Measurements from ENCODE around the gene LRRFIP1.
"Not testable (repeated sequence)": the region's sequence is repeated elsewhere in the genome, so short reads cannot be mapped to it uniquely, and the experiment has no call there.

The LRRFIP1 gene

DNA sequence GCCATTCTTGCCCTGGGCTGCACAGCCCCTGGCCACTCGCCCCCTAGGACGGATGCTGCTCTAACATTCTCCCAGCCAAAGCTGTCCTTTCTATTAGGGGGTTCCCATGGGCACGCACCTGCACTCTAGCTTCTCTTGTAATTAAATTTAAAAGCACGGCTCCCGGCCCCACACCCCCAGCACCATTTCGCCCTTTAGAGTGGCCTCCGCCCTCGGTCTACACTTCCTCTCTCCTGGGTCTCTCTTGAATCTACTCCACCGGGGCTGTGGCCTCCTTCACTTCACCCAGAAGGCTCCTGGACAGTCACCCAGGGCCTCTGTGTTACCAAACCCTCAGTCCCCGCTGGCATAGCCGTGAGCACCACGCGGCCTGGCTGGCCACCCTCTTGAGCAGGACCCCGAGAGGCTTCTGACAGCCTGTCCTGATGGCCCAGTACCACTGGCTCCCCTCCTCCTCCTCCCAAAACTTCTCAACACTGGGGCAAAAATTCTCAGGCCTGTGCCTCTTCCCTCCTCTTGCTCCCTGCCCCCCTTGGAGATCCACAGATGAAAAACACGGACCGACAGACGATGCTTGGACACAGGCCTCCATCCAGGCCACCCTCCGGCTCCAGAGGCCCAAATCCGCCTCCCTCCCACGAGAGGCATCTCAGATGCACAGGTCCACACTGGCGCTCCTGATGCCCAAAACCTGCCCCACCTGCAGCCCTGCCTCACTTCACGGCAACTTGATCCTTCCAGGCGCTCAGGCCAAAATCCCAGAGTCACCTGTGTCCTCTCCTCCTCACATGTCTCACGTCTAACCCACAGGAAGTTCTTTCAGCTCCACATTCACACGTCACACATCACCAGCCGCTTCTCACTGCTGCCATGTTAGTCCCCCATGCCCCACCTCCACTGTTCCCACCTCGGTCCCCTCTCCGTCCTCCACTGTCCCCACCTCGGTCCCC, 29.9 kb upstream of the LRRFIP1 start:
- no peak for DNase-seq

GRCh38 chr2:237598468-237599208, 28.7 kb upstream of the LRRFIP1 start:
- no peak for DNase-seq

- no peak for DNase-seq
Observed at GRCh38 chr2:237599465-237600110, 27.8 kb upstream of the LRRFIP1 start.

DNA sequence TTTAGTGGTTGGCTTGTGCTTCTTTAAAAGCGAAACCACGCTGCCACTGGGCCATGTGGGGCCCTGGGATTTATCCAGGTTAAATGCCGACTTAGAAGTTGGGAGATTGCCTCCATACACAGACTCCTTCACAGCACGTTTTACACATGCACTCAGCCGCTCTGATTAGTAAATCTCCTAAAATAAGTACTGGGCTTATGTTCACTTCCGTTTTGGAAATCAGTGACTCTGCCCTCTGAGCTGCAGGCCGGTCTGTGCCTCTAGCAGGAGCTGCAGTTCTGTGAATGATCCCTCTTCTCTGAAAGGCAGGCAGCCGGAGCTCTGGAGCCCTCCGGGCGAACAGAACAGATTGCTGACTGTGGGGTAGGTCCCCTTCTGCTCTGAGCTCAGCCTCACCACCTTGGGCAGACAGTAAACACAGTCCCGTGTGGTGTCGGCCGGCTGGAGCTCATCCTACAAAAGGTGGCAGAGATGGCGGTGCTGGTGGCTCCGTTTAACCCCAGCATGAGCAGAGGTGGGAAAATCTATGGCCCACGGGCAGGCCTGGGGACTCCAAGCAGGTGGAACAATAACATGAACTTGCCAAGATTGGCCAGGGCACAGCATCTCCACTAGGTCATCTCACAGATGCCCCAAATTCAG, 27.1 kb upstream of the LRRFIP1 start:
- no peak for DNase-seq

- no peak for DNase-seq
Observed at GRCh38 chr2:237601453-237602116, 25.8 kb upstream of the LRRFIP1 start.

GRCh38 chr2:237602409-237602808, 25.0 kb upstream of the LRRFIP1 start:
- no peak for DNase-seq

- no peak for DNase-seq
Observed at GRCh38 chr2:237603049-237603717, 24.2 kb upstream of the LRRFIP1 start.

DNA sequence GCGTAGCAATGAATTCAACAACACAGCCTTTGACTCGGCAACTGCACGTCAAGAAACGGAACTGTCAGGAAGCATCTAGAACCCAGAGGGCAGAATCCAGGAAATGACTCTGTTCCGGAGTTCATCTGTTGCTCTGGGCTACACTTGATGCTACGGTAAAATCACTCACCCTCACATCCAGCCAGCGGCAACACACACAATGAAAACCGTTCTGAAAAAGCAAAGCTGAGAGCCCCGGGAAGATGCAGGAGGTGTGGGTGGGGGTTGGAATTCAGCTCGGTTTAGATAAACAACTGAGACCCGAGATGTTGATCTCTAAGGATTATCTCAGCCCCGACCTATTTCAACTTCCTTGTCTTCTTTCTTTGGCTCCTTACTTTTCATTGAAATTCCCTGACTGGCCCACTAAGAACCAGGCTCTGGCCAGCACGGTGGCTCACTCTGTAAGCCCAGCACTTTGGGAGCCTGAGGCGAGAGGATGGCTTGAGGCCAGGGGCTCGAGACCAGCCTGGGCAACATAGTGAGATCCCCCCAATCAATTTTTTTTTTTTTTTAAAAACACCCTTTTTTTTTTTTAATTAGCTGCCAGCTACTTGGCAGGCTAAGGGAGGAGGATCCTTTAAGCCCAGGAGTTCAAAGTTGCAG, 23.5 kb upstream of the LRRFIP1 start:
- DNase-seq, result peak; percentile 51

DNA sequence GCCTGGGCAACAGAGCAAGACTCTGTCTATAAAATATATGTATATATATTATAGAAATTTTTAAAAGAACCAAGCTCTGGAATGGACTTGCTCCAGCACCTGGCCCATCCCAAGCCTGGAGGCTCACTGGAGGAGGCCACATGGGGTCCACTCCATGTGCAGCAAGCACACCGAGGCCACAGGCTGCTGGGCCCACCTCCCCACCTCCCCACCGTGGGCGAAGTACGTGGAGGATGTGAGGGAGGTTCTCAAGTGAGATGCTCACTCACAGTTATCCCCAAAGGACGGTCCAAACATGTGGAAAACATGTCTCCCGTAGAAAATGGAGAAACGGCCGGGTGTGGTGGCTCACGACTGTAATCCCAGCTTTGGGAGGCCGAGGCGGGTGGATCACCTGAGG, 23.0 kb upstream of the LRRFIP1 start:
- no peak for DNase-seq

- DNase-seq, result no peak
Observed at GRCh38 chr2:237604960-237605359, 22.4 kb upstream of the LRRFIP1 start.

GRCh38 chr2:237606522-237606921, 20.9 kb upstream of the LRRFIP1 start:
- DNase-seq, result not testable (repeated sequence)

DNA sequence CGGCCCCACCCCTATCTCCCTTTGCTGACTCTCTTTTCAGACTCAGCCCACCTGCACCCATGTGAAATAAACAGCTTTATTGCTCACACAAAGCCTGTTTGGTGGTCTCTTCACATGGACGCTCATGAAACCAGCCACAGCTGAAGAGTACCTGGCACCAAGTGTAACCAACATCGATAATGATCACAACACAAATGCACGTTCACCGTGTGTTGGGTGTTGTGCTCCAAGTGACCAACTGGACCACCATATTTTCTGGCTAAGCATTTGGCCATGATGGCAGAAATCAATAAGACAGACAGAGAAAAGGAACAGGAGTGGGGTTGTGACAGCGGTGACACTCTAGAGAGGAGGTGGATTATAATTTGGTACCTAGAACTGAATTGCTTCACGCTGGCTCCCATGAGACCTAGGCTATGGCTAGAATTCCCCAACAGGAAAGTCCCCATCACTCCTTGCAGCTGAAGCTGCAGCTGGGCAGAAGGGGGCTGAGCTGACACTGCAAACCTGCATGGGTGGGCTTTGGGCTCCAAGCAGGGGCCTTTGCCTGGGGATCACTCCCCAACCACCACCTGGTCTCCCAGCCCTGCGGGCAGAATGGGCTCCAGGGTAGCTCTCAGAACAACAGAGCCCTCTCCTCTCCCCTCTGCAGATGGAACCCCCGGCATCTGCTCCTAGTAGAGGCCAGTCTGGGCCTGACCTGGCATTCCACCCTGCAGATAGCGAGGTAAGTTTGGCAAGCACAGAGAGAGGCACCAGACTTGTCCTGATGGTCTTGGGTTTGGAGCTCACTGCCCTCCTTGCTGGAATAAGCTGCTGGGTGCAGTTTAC, 14.6 kb upstream of the LRRFIP1 start:
- DNase-seq, result no peak

DNA sequence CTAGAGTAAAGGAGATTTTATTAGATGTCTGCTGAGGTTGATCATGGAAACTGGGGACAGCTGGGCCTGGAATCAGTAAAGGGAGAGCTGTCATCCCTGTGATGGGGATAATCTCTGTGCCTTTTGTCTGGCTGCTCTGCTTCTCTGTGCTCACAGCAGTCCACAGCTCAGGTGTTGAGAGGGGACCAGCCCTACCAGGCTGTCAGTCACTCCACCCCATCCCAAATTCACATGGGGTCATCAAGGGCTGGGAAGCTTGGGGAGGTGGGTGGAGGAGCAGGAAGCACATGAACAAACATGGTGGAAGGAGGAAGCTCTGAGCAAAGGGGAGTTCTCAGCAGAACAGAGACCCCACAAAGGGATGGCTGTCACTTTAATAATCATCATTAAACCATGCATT, 13.7 kb upstream of the LRRFIP1 start:
- no peak for DNase-seq

- DNase-seq, result no peak
Observed at GRCh38 chr2:237614151-237614720, 13.2 kb upstream of the LRRFIP1 start.

DNA sequence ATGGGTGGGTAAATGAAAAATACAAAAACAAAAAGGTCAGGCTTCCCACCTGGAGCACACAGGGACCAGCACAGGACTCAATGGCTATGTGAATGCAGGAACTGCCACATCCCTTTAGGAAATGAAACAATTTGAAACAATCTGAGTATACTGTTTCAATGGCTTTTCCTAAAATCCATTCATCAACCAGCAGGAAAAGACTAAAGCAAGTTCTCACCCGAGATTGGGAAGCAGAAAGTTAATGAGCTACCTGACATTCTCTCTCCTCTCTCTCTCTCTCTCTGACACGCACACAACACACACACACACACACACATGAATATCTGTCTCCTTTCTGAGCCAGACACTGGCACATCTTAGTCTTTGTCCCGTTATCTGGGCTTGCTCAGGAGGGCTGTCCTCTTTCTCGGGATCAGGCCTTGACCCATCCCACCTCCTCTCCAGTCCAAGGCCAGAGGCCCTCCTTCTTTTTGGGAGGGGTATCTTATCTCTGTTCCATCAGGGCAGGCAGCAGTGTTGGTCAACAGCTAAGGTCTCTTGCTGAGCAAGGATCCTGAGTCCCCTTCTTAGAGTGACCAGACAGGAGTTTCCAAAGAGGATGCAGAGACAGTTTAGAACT, 11.6 kb upstream of the LRRFIP1 start:
- no peak for DNase-seq

- no peak for DNase-seq
Observed at GRCh38 chr2:237616373-237616733, 11.0 kb upstream of the LRRFIP1 start.

DNA sequence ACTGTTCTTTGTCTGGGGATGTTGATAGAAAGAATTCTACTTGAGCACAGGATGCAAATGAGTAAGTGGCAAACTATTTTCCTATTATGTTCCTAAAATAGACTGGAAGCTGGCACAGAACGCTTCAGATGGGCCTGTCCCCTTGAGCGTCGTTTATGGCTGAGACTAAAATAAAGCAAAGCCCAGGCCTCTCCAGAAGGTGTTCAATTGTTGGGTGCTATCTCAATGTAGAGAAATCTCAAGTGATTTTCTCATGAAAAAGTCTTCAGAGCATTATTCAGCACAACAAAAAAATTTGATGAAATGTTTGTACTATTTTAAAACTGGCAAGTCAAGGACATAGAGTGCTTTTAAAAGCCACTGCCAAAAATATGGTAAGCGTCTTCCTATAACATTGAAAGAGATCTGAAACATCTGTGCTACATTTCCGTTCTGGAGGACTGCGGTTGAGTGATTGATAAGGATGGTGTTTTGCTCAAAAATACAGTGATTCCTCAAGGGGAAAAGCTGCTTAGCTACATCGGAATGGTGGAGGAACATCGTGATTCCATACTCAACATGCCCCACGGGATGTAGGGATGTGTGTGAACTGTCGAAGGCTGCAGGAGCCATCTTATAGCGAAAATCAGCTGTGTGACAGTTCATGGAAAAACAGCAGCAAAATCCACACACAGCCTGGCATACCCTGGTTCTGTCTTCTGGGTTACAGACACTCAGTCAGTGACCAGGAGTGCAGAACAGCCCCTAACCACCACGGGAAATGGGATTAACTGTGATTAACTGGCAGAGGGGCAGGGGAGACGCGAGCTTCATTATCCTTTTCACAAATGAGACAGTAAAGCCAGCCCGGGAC, 10.4 kb upstream of the LRRFIP1 start:
- no peak for DNase-seq

DNA sequence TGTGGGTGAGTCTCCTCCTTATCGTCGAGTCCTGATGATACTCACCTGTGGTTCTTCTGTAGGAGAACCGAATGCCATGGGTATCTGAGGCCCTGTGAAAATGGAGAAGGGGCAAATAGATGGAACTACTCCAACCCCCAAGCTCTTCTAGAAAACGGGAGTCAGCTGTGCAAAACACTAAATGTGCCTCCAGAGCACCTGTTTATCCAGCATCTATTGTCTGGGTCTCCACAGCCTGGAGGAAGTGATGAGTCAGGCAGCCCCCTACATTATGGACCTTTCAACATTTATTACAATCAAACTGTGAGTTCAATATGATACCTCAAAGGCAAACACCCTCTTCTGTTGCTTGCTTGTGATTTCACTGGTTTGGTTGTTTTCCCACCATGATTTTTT, 9.8 kb upstream of the LRRFIP1 start:
- DNase-seq, result no peak

- DNase-seq, result no peak
Observed at GRCh38 chr2:237618449-237618848, 8.9 kb upstream of the LRRFIP1 start.

Data from activated gamma-delta T cell treated with Interleukin-2 at 50 U/mL for 16 hours (primary cell).